Cardiac septum (tissue), 1 donor: Measurements from ENCODE around the gene RPL10. TPM values are rescaled to one million over a fixed set of nuclear protein-coding genes. Genes with fewer than 3 reads are reported as not detected.

ENCODE experiments used
- microRNA-seq: library from miRNA; unstranded; fragments of <30 nt; microRNA quantifications from one replicate; pipeline ENCODE4 v1.2.0, GENCODE V29; 2020
- total RNA-seq: library from RNA; stranded (reverse); fragmentation: NEBNext Ultra II Directional; extraction: Animal tissue kit (Norgen Biotek cat#: 25700); gene quantifications from one replicate; pipeline ENCODE4 v1.2.1, GENCODE V29; 2021
- donor health status: DM: no; HTN: no; CAD: no.

RPL10 gene
- total RNA-seq, 1 donor from 2014 or later = 1,520 TPM

Small RNA genes lying within 50 kb of the gene (microRNA-seq; reads per million reads assigned to microRNA genes)
- not detected for gene MIR6858

Other genes starting within 250 kb of the RPL10 start
- not detected for gene OPN1MW, start 215.8 kb upstream of the RPL10 start, total RNA-seq
- not detected for gene OPN1MW2, start 178.6 kb upstream of the RPL10 start, total RNA-seq
- not detected for gene OPN1MW3, start 140.8 kb upstream of the RPL10 start, total RNA-seq
- not detected for gene TEX28, start 103.3 kb upstream of the RPL10 start, total RNA-seq
- gene TKTL1, start 102.6 kb upstream of the RPL10 start, total RNA-seq = 3.2 TPM
- 347 TPM for gene FLNA, start 23.7 kb upstream of the RPL10 start, total RNA-seq
- 66.2 TPM for gene EMD, start 19.1 kb upstream of the RPL10 start, total RNA-seq
- 32.9 TPM for gene DNASE1L1, start 10.9 kb downstream of the RPL10 start, total RNA-seq
- gene TAFAZZIN, start 13.2 kb downstream of the RPL10 start, total RNA-seq = 41.6 TPM
- 86.1 TPM for gene ATP6AP1, start 30.3 kb downstream of the RPL10 start, total RNA-seq
- gene GDI1, start 38.8 kb downstream of the RPL10 start, total RNA-seq = 114 TPM
- gene FAM50A, start 45.8 kb downstream of the RPL10 start, total RNA-seq = 43.7 TPM
- gene PLXNA3, start 59.9 kb downstream of the RPL10 start, total RNA-seq = 46.9 TPM
- 13.9 TPM for gene LAGE3, start 80.9 kb downstream of the RPL10 start, total RNA-seq
- gene UBL4A, start 88.2 kb downstream of the RPL10 start, total RNA-seq = 48.4 TPM
- 13.8 TPM for gene SLC10A3, start 92.3 kb downstream of the RPL10 start, total RNA-seq
- 53.1 TPM for gene FAM3A, start 117.9 kb downstream of the RPL10 start, total RNA-seq
- gene G6PD, start 148.5 kb downstream of the RPL10 start, total RNA-seq = 14.6 TPM
- gene IKBKG, start 149.2 kb downstream of the RPL10 start, total RNA-seq = 18.9 TPM
- not detected for gene CTAG1A, start 186.8 kb downstream of the RPL10 start, total RNA-seq
- not detected for gene CTAG1B, start 220.9 kb downstream of the RPL10 start, total RNA-seq